Keratinocyte (primary cell): ENCODE data around the gene UBAC2.

ENCODE experiments used
- CTCF ChIP-seq, 3 experiments: IDR thresholded peaks in 1 of 3; conservative IDR thresholded peaks in 1 of 3; optimal IDR thresholded peaks in 1 of 3; 2 replicates in 2 of 3; 3 replicates in 1 of 3; pipeline versions ENCODE3 to v1.5.1; 2011; ENCODE audit warnings: low read length in 3 of 3, mild to moderate bottlenecking in 3 of 3, moderate library complexity in 2 of 3, control low read depth in 1 of 3, inconsistent platforms in 1 of 3; ENCODE audit not compliant: insufficient read depth in 2 of 3; ENCODE audit errors: extremely low read depth in 1 of 3
- EZH2 ChIP-seq: IDR thresholded peaks from one replicate; pipeline ENCODE4 v1.6.1; 2012; ENCODE audit warnings: inconsistent platforms, mild to moderate bottlenecking, low read length, moderate library complexity

GRCh38 chr13:99357131-99357596 is 156.5 kb downstream of the UBAC2 start:
- TF ChIP-seq CTCF (optimal IDR thresholded peaks at IDR 0.05 in 1 of 3, IDR thresholded peaks at IDR 0.05 in 1 of 3, conservative IDR thresholded peaks at IDR 0.05 in 1 of 3; ENCODE audit: extremely low read depth in 1 of 3, insufficient read depth in 2 of 3, low read length in 3 of 3): no peak
- no peak for TF ChIP-seq EZH2
